Neural progenitor cell (in vitro differentiated cells): ENCODE results near the gene CARD11. TPM values are rescaled to one million over a fixed set of nuclear protein-coding genes. Genes with fewer than 3 reads are reported as not detected.

Experiments used
- DNase-seq: peaks from one replicate; pipeline ENCODE4 v3.0.0-alpha.2; 2016; ENCODE audit warnings: low spot score
- H2AFZ ChIP-seq: fragments of 200-600 bp; sonication (generic); replicated peaks from 2 replicates; pipeline ENCODE4 v1.6.1; 2016; ENCODE audit warnings: antibody characterized with exemption
- H3F3A ChIP-seq: fragments of 200-600 bp; sonication (generic); 2 replicates; pipeline ENCODE4 v1.6.1; 2016; ENCODE audit warnings: antibody characterized with exemption, low read depth
- H3K27ac ChIP-seq: fragments of 200-600 bp; sonication (generic); 2 replicates; pipeline ENCODE4 v1.5.1; 2016; ENCODE audit warnings: mild to moderate bottlenecking
- H3K27me3 ChIP-seq: fragments of 200-600 bp; sonication (generic); 2 replicates; pipeline ENCODE4 v1.6.1; 2016; ENCODE audit warnings: mild to moderate bottlenecking, moderate library complexity
- H3K36me3 ChIP-seq: fragments of 200-600 bp; sonication (generic); 2 replicates; pipeline ENCODE4 v1.5.1; 2016
- H3K4me1 ChIP-seq: fragments of 200-600 bp; sonication (generic); 2 replicates; pipeline ENCODE4 v1.6.1; 2016; ENCODE audit warnings: mixed run types
- H3K4me2 ChIP-seq: fragments of 200-600 bp; sonication (generic); 2 replicates; pipeline ENCODE4 v1.6.1; 2016
- H3K4me3 ChIP-seq: fragments of 200-600 bp; sonication (generic); 2 replicates; pipeline ENCODE4 v1.5.1; 2016
- H3K79me2 ChIP-seq: fragments of 200-600 bp; sonication (generic); 2 replicates; pipeline ENCODE4 v1.6.1; 2016; ENCODE audit warnings: low read depth
- H3K9ac ChIP-seq: fragments of 200-600 bp; sonication (generic); 2 replicates; pipeline ENCODE4 v1.6.1; 2016
- H3K9me3 ChIP-seq: fragments of 200-600 bp; sonication (generic); 2 replicates; pipeline ENCODE4 v1.5.1; 2016; ENCODE audit warnings: low read depth
- H4K20me1 ChIP-seq: fragments of 200-600 bp; sonication (generic); 2 replicates; pipeline ENCODE4 v1.6.1; 2016; ENCODE audit warnings: low read depth
- H3K27ac Mint-ChIP-seq: 3 replicates; pipeline ENCODE4 v1.8.0; 2021; ENCODE audit warnings: mixed read lengths
- H3K27me3 Mint-ChIP-seq: 2 replicates; pipeline ENCODE4 v1.8.0; 2022; ENCODE audit warnings: low read depth, mild to moderate bottlenecking, inconsistent platforms, moderate library complexity, mixed read lengths; ENCODE audit not compliant: insufficient read depth
- H3K36me3 Mint-ChIP-seq: 3 replicates; pipeline ENCODE4 v1.8.0; 2021; ENCODE audit warnings: mixed read lengths
- H3K4me1 Mint-ChIP-seq: 3 replicates; pipeline ENCODE4 v1.8.0; 2021; ENCODE audit warnings: mixed read lengths
- H3K4me3 Mint-ChIP-seq: 3 replicates; pipeline ENCODE4 v1.8.0; 2021; ENCODE audit warnings: mild to moderate bottlenecking, moderate library complexity, mixed read lengths
- H3K9me3 Mint-ChIP-seq: 3 replicates; pipeline ENCODE4 v1.8.0; 2020; ENCODE audit warnings: mixed read lengths
- EZH2 ChIP-seq: fragments of 200-600 bp; sonication (generic); IDR thresholded peaks from 2 replicates; pipeline ENCODE4 v1.6.1; 2017; ENCODE audit warnings: antibody characterized with exemption, mild to moderate bottlenecking, moderate library complexity
- EZH2phosphoT487 ChIP-seq: fragments of 200-600 bp; sonication (generic); IDR thresholded peaks from 2 replicates; pipeline ENCODE4 v1.6.1; 2017; ENCODE audit warnings: antibody characterized with exemption
- total RNA-seq: library from RNA; depleted of rRNA; stranded (reverse); fragments of >200 nt; gene quantifications from 2 replicates; pipeline ENCODE4 v1.2.3, GENCODE V29; 2015; ENCODE audit warnings: low replicate concordance
- TF ChIP-seq, protein P1 (sequence below): fragments of 200-600 bp; sonication (generic); IDR thresholded peaks from 2 replicates; pipeline ENCODE4 v1.5.1; 2017; ENCODE audit warnings: antibody characterized with exemption, mild to moderate bottlenecking

The CARD11 gene
- total RNA-seq, 1 donor from 2014 or later, result 0.75 TPM

DNA sequence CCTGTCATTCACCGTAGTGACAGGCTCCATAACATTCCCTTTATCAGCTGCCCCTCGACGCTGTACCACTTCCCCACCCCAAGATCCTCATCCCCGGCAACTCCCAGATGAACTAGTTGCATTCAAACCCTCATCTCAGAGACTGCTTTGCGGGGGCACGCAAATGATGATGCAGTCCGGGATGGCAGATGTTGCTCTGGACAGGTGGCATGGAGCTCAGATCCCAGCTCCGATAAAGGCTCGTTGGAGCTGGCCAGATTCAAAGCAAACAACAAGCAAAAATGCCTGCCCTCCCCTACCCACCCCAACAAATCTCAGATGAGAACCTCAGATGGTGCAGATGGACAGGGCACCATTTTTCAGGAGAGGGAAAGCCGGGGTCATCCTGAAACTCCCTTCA lies 46.7 kb downstream of the CARD11 start:
- Histone ChIP-seq H3F3A (no peaks in the 10 kb centered on the region), H3K79me2 (no peaks in the 10 kb centered on the region), H3K27me3 (no peaks in the 10 kb centered on the region), H4K20me1 (no peaks in the 10 kb centered on the region), H3K36me3 (no peaks in the 10 kb centered on the region), H3K4me3 (no peak overlapping the region), H3K27ac (no peak overlapping the region), H3K4me2 (no peak overlapping the region), H2AFZ (no peak overlapping the region), H3K9me3 (no peaks in the 10 kb centered on the region), H3K4me1 (no peaks in the 10 kb centered on the region), H3K9ac (no peak overlapping the region)
- Mint-ChIP-seq H3K9me3 (peaks cover 5% of the 10 kb centered on the region), H3K27ac (no peak overlapping the region), H3K4me1 (peaks cover 5% of the 10 kb centered on the region), H3K27me3 (peaks cover 15% of the 10 kb centered on the region), H3K4me3 (no peak overlapping the region), H3K36me3 (no peaks in the 10 kb centered on the region)
- DNase-seq, result no peak
- no peak for TF ChIP-seq EZH2
- no peak for TF ChIP-seq EZH2phosphoT487
- TF ChIP-seq, protein P1, sequence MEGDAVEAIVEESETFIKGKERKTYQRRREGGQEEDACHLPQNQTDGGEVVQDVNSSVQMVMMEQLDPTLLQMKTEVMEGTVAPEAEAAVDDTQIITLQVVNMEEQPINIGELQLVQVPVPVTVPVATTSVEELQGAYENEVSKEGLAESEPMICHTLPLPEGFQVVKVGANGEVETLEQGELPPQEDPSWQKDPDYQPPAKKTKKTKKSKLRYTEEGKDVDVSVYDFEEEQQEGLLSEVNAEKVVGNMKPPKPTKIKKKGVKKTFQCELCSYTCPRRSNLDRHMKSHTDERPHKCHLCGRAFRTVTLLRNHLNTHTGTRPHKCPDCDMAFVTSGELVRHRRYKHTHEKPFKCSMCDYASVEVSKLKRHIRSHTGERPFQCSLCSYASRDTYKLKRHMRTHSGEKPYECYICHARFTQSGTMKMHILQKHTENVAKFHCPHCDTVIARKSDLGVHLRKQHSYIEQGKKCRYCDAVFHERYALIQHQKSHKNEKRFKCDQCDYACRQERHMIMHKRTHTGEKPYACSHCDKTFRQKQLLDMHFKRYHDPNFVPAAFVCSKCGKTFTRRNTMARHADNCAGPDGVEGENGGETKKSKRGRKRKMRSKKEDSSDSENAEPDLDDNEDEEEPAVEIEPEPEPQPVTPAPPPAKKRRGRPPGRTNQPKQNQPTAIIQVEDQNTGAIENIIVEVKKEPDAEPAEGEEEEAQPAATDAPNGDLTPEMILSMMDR, result no peak

DNA sequence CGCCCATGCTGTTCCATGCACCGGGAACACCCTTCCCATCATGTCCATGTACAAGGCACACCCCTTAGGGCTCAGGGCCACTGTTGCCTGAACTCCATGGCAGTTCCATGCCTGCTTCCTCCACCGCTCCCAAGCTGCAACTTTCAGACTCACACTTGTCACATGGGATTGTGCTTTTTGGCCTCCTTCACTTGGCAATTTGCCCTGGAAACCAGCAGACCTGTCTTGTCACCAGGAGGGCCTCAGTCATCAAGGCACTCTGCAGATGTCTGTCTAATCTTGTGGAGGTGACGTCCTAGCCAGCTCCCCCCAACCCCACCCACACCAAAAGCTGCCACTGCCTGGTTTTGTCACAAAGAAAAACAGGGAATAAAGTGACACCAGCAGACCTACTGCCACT lies 47.5 kb downstream of the CARD11 start:
- H3K79me2 ChIP-seq, result no peaks in the 10 kb centered on the region
- H3K9me3 Mint-ChIP-seq, result peaks cover 10% of the 10 kb centered on the region
- H3K4me1 Mint-ChIP-seq, result peaks cover 5% of the 10 kb centered on the region
- H3K27me3 ChIP-seq, result no peaks in the 10 kb centered on the region
- no peak overlapping the region for H3K4me2 ChIP-seq
- no peak for DNase-seq
- H3K4me3 ChIP-seq, result no peak overlapping the region
- H3K4me1 ChIP-seq, result no peaks in the 10 kb centered on the region
- H3K9me3 ChIP-seq, result no peaks in the 10 kb centered on the region
- no peaks in the 10 kb centered on the region for H4K20me1 ChIP-seq
- no peak overlapping the region for H3K4me3 Mint-ChIP-seq
- no peaks in the 10 kb centered on the region for H3K36me3 Mint-ChIP-seq
- H2AFZ ChIP-seq, result no peak overlapping the region
- no peak overlapping the region for H3K27ac ChIP-seq
- no peaks in the 10 kb centered on the region for H3F3A ChIP-seq
- peaks cover 15% of the 10 kb centered on the region for H3K27me3 Mint-ChIP-seq
- H3K27ac Mint-ChIP-seq, result no peak overlapping the region
- no peak overlapping the region for H3K9ac ChIP-seq
- TF ChIP-seq, protein P1, result no peak
- TF ChIP-seq EZH2phosphoT487 (no peak), EZH2 (no peak)
- H3K36me3 ChIP-seq, result no peaks in the 10 kb centered on the region

DNA sequence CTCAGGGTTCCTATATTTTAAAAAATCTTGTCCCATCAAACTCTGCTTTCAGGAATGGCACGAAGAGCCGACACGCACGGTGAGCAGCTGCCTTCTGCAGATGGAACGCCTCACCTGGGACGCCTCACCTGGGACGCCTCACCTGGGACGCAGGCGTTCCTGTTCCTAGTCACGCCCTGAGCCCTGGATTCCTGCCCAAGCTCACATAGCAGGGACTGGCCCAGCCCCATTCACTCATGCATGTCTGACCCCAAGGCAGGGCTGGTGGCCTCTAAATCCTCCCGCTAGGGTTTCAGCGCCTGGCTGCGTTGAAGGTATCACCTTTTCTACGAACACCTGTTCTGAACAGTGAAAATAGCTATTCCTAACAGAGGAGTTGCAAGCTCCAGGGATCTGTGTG lies 49.8 kb downstream of the CARD11 start:
- no peaks in the 10 kb centered on the region for H3K79me2 ChIP-seq

More for the DNA sequence above, 49.8 kb downstream of the CARD11 start:
- DNase-seq, result no peak
- no peaks in the 10 kb centered on the region for H4K20me1 ChIP-seq
- no peaks in the 10 kb centered on the region for H3K4me1 Mint-ChIP-seq
- peaks cover 3% of the 10 kb centered on the region for H3K36me3 Mint-ChIP-seq
- no peak overlapping the region for H3K4me3 Mint-ChIP-seq
- H3K36me3 ChIP-seq, result no peaks in the 10 kb centered on the region
- H3K27ac Mint-ChIP-seq, result no peak overlapping the region
- peaks cover 21% of the 10 kb centered on the region for H3K9me3 Mint-ChIP-seq
- H3K4me2 ChIP-seq, result no peak overlapping the region
- H3K27ac ChIP-seq, result no peak overlapping the region
- no peaks in the 10 kb centered on the region for H3F3A ChIP-seq
- H3K27me3 Mint-ChIP-seq, result peaks cover 15% of the 10 kb centered on the region
- H2AFZ ChIP-seq, result no peak overlapping the region
- TF ChIP-seq EZH2 (no peak), EZH2phosphoT487 (no peak)
- TF ChIP-seq, protein P1, result no peak
- H3K9ac ChIP-seq, result no peak overlapping the region
- no peaks in the 10 kb centered on the region for H3K9me3 ChIP-seq
- no peaks in the 10 kb centered on the region for H3K27me3 ChIP-seq
- no peak overlapping the region for H3K4me3 ChIP-seq
- no peaks in the 10 kb centered on the region for H3K4me1 ChIP-seq
